HepG2 (cell line): ENCODE measurements around the gene CENPL. TPM values are rescaled to one million over a fixed set of nuclear protein-coding genes. Genes with fewer than 3 reads are reported as not detected.

Experiments used
- CHD2 ChIP-seq: IDR thresholded peaks from 2 replicates; pipeline ENCODE4 v1.6.1; 2011; ENCODE audit warnings: low read depth, low read length, improper control_type of control experiment
- CHD4 ChIP-seq: fragments of 200-600 bp; sonication (generic); IDR thresholded peaks from 2 replicates; pipeline ENCODE4 v1.7.0; 2017; ENCODE audit warnings: mild to moderate bottlenecking, low read length, borderline replicate concordance
- ESRRA ChIP-seq: sonication (generic); formaldehyde crosslinking; IDR thresholded peaks from 2 replicates; pipeline ENCODE4 v1.5.1; 2020; ENCODE audit warnings: mild to moderate bottlenecking, low read depth, missing genetic modification reagents
- EZH2 ChIP-seq: conservative IDR thresholded peaks from 2 replicates; pipeline ENCODE4 v1.6.1; 2012; ENCODE audit warnings: mild to moderate bottlenecking, low read depth, low read length, moderate library complexity
- HDAC1 ChIP-seq: sonication (generic); formaldehyde crosslinking; IDR thresholded peaks from 2 replicates; pipeline ENCODE4 v1.5.1; 2020; ENCODE audit warnings: mild to moderate bottlenecking, missing genetic modification reagents
- HMG20A ChIP-seq: IDR thresholded peaks from 2 replicates; pipeline ENCODE4 v1.6.1; 2016; ENCODE audit warnings: borderline replicate concordance
- KLF9 ChIP-seq: IDR thresholded peaks from 2 replicates; pipeline ENCODE4 v1.6.1; 2016; ENCODE audit warnings: low read depth
- KMT2B ChIP-seq: IDR thresholded peaks from 2 replicates; pipeline ENCODE4 v1.6.1; 2016; ENCODE audit warnings: missing genetic modification reagents, missing compliant biosample characterization
- POGZ ChIP-seq: sonication (generic); formaldehyde crosslinking; IDR thresholded peaks from 2 replicates; pipeline ENCODE4 v1.4.0; 2020; ENCODE audit warnings: mild to moderate bottlenecking, missing genetic modification reagents
- POLR2AphosphoS5 ChIP-seq: IDR thresholded peaks from 2 replicates; pipeline ENCODE4 v1.6.1; 2012; ENCODE audit warnings: low read depth, low read length
- RXRA ChIP-seq: sonication (generic); formaldehyde crosslinking; IDR thresholded peaks from 2 replicates; pipeline ENCODE4 v1.5.1; 2020; ENCODE audit warnings: missing genetic modification reagents
- ZBTB43 ChIP-seq: sonication (generic); formaldehyde crosslinking; conservative IDR thresholded peaks from 2 replicates; pipeline ENCODE4 v1.4.0; 2020; ENCODE audit warnings: missing genetic modification reagents
- ZFP90 ChIP-seq: sonication (generic); formaldehyde crosslinking; IDR thresholded peaks from 2 replicates; pipeline ENCODE4 v1.8.0; 2022; ENCODE audit warnings: missing genetic modification reagents, mild to moderate bottlenecking, inconsistent platforms, borderline replicate concordance
- ZFP91 ChIP-seq: sonication (generic); formaldehyde crosslinking; IDR thresholded peaks from 2 replicates; pipeline ENCODE4 v1.9.0; 2022; ENCODE audit warnings: missing genetic modification reagents, mild to moderate bottlenecking, borderline replicate concordance
- ZNF329 ChIP-seq: sonication (generic); formaldehyde crosslinking; IDR thresholded peaks from 2 replicates; pipeline ENCODE4 v1.9.0; 2021; ENCODE audit warnings: low read depth, mild to moderate bottlenecking, missing genetic modification reagents
- ZNF496 ChIP-seq: sonication (generic); formaldehyde crosslinking; IDR thresholded peaks from 2 replicates; pipeline ENCODE4 v1.8.1; 2023; ENCODE audit warnings: mild to moderate bottlenecking, moderate library complexity, missing genetic modification reagents; ENCODE audit not compliant: insufficient replicate concordance
- ZNF557 ChIP-seq: sonication (generic); formaldehyde crosslinking; IDR thresholded peaks from 2 replicates; pipeline ENCODE4 v1.4.0; 2020; ENCODE audit warnings: missing genetic modification reagents
- ZNF883 ChIP-seq: sonication (generic); formaldehyde crosslinking; IDR thresholded peaks from 2 replicates; pipeline ENCODE4 v1.5.1; 2020; ENCODE audit warnings: mild to moderate bottlenecking, missing genetic modification reagents; ENCODE audit errors: not compliant biosample characterization
- polyA plus RNA-seq, 8 experiments: library from polyadenylated mRNA; depleted of rRNA in 3 of 8; stranded (reverse) in 7 of 8; unstranded in 1 of 8; fragments of >200 nt; fragmentation: Illumina TruSeq in 4 of 8; extraction: Trizol in 4 of 8; gene quantifications; 2 replicates each; pipeline versions ENCODE4 v1.2.1 to v1.2.3, GENCODE V29; 2011 to 2016; ENCODE audit warnings: low read depth in 4 of 8, missing spikeins in 1 of 8, mixed read lengths in 1 of 8; ENCODE audit not compliant: insufficient read depth in 1 of 8
- total RNA-seq, 5 experiments: library from RNA; depleted of rRNA; stranded (reverse); fragments of >200 nt; fragmentation: Illumina TruSeq; extraction: Trizol; gene quantifications; 2 replicates each; pipeline ENCODE4 v1.2.3, GENCODE V29; 2016; ENCODE audit warnings: low read depth in 1 of 5
- TF ChIP-seq, protein P1 (sequence below): IDR thresholded peaks from 2 replicates; pipeline ENCODE4 v1.6.1; 2016
- TF ChIP-seq, protein P2 (sequence below): sonication (generic); formaldehyde crosslinking; IDR thresholded peaks from 2 replicates; pipeline ENCODE4 v1.5.0; 2020; ENCODE audit warnings: mild to moderate bottlenecking, missing genetic modification reagents, borderline replicate concordance
- TF ChIP-seq, protein P3 (sequence below): IDR thresholded peaks from 2 replicates; pipeline ENCODE4 v1.6.1; 2016; ENCODE audit warnings: mild to moderate bottlenecking, missing biosample characterization, missing genetic modification reagents

CENPL gene
- total and polyA plus RNA-seq, 2 of the 13 experiments (the other 11 are each of a cell fraction or from before 2014, with no cell fraction given): 4.4 to 14.2 TPM

GRCh38 chr1:173824315-173825081 is at the start of gene CENPL, which contains the start of gene DARS2 (continued):
- TF ChIP-seq ZNF883 (CRISPR knock-in tag): peak; percentile 41
- peak; percentile 72 for TF ChIP-seq POLR2AphosphoS5
- no peak for TF ChIP-seq EZH2
- no peak for TF ChIP-seq ZNF329
- TF ChIP-seq KMT2B (CRISPR knock-in tag): peak; percentile 96
- no peak for TF ChIP-seq ZBTB43 (CRISPR knock-in tag)
- no peak for TF ChIP-seq ZFP90 (CRISPR knock-in tag)
- peak; percentile 98 for TF ChIP-seq POGZ
- no peak for TF ChIP-seq ZNF557 (CRISPR knock-in tag)
- TF ChIP-seq, protein P1, sequence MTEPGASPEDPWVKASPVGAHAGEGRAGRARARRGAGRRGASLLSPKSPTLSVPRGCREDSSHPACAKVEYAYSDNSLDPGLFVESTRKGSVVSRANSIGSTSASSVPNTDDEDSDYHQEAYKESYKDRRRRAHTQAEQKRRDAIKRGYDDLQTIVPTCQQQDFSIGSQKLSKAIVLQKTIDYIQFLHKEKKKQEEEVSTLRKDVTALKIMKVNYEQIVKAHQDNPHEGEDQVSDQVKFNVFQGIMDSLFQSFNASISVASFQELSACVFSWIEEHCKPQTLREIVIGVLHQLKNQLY (CRISPR knock-in tag): no peak; the same call in 1 of the 2 replicates
- no peak for TF ChIP-seq KLF9 (CRISPR knock-in tag)
- TF ChIP-seq, protein P2, sequence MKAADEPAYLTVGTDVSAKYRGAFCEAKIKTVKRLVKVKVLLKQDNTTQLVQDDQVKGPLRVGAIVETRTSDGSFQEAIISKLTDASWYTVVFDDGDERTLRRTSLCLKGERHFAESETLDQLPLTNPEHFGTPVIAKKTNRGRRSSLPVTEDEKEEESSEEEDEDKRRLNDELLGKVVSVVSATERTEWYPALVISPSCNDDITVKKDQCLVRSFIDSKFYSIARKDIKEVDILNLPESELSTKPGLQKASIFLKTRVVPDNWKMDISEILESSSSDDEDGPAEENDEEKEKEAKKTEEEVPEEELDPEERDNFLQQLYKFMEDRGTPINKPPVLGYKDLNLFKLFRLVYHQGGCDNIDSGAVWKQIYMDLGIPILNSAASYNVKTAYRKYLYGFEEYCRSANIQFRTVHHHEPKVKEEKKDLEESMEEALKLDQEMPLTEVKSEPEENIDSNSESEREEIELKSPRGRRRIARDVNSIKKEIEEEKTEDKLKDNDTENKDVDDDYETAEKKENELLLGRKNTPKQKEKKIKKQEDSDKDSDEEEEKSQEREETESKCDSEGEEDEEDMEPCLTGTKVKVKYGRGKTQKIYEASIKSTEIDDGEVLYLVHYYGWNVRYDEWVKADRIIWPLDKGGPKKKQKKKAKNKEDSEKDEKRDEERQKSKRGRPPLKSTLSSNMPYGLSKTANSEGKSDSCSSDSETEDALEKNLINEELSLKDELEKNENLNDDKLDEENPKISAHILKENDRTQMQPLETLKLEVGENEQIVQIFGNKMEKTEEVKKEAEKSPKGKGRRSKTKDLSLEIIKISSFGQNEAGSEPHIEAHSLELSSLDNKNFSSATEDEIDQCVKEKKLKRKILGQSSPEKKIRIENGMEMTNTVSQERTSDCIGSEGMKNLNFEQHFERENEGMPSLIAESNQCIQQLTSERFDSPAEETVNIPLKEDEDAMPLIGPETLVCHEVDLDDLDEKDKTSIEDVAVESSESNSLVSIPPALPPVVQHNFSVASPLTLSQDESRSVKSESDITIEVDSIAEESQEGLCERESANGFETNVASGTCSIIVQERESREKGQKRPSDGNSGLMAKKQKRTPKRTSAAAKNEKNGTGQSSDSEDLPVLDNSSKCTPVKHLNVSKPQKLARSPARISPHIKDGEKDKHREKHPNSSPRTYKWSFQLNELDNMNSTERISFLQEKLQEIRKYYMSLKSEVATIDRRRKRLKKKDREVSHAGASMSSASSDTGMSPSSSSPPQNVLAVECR (CRISPR knock-in tag): peak; percentile 95
- TF ChIP-seq ESRRA (CRISPR knock-in tag): peak; percentile 26; the same call in 1 of the 2 replicates
- no peak for TF ChIP-seq ZNF496 (CRISPR knock-in tag)
- TF ChIP-seq, protein P3, sequence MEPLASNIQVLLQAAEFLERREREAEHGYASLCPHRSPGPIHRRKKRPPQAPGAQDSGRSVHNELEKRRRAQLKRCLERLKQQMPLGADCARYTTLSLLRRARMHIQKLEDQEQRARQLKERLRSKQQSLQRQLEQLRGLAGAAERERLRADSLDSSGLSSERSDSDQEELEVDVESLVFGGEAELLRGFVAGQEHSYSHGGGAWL (CRISPR knock-in tag): no peak; the same call in none of the 2 replicates
- no peak for TF ChIP-seq HMG20A (CRISPR knock-in tag)
- peak; percentile 51; the same call in 1 of the 2 replicates for TF ChIP-seq CHD2
- peak; percentile 38; the same call in 1 of the 2 replicates for TF ChIP-seq RXRA (CRISPR knock-in tag)
- peak; percentile 93 for TF ChIP-seq HDAC1 (CRISPR knock-in tag)
- TF ChIP-seq CHD4: no peak
- peak; percentile 86 for TF ChIP-seq ZFP91
